Measurements from ENCODE around the gene PTGIS.

Gene PTGIS

GRCh38 chr20:49461894-49462620 lies 105.9 kb downstream of the PTGIS start:
- DNase-seq: no peak

DNA sequence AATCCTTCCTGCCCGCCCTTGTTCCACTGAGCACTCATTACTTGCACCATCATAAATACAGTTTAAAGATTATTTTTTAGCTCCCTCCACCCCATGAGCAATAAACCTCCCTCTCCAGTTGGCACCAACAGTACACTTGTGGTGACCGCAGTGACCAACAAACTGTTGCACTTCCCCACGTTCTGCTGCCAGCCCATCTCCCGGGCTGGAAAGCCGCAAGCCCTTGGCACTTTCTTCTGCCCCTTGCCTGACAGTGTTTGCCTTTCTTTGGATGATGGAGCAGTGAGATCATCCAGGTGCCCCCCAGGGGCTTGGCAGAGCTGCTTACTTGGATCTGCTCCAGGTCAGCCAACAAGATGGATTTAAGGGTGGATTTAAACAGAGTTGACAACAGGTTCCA lies 107.0 kb downstream of the PTGIS start:
- DNase-seq: no peak

DNA sequence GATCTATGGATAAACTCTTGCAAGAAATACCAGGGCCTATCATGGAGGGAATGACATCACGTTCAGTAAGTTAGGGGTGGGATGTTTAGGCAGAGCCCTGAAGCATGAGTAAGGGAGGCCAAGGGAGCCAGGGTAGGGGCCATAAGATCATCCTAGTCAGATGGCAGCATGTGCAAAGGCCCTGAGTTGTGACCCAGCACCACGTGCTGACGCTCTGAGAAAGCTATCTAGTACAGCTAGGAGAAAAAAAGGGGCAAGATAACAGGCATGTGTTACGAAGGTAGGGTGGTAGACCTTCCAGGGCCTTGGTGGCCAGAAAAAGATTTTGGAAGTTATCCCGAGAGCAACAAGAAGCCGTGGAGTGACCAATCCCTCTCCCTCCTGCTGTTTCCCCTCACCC lies 107.8 kb downstream of the PTGIS start:
- DNase-seq: no peak

GRCh38 chr20:49459684-49460083 lies 108.3 kb downstream of the PTGIS start:
- DNase-seq: no peak

GRCh38 chr20:49457444-49457843 lies 110.5 kb downstream of the PTGIS start:
- no peak for DNase-seq

GRCh38 chr20:49456646-49457045 lies 111.3 kb downstream of the PTGIS start:
- no peak for DNase-seq

DNA sequence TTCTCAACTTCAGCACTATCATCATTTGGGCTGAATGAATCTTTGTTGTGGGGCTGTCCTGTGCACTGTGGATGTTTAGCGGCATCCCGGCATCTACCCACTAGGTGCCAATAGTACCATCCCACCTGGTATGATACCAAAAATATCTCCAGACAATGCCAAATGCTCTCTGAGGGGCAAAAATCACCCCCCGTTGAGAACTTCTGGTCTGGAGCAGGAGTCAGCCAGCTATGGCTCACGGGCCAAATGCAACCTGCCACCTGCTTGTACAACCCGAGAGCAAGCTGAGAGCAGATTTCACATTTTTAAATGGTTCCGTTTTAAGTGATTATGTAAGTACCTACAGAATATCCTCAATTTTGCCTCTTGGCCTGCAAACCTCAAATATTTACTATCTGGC lies 112.2 kb downstream of the PTGIS start:
- no peak for DNase-seq

Data from inflammatory macrophage treated with lipopolysaccharide for 1 hour (primary cell).